ENCODE results near the gene MIR17HG. TPM values are rescaled to one million over a fixed set of nuclear protein-coding genes. Genes with fewer than 3 reads are reported as not detected.

The MIR17HG gene
- total RNA-seq, 1 donor from 2014 or later = 67.1 TPM

GRCh38 chr13:91368676-91369440 lies 21.4 kb downstream of the MIR17HG start:
- DNase-seq = no peak

- no peak for DNase-seq
Measured at GRCh38 chr13:91369441-91369831, 21.9 kb downstream of the MIR17HG start.

GRCh38 chr13:91370501-91370900 lies 23.0 kb downstream of the MIR17HG start:
- no peak for DNase-seq

- DNase-seq = no peak
Measured at GRCh38 chr13:91372911-91373310, 25.4 kb downstream of the MIR17HG start.

GRCh38 chr13:91375116-91375729 lies 27.7 kb downstream of the MIR17HG start:
- no peak for DNase-seq

- DNase-seq = no peak
Measured at GRCh38 chr13:91381371-91381770, 33.9 kb downstream of the MIR17HG start.

- DNase-seq = no peak
Measured at GRCh38 chr13:91383836-91384235, 36.3 kb downstream of the MIR17HG start.

GRCh38 chr13:91384896-91385295 lies 37.4 kb downstream of the MIR17HG start:
- no peak for DNase-seq

GRCh38 chr13:91389186-91389585 lies 41.7 kb downstream of the MIR17HG start:
- DNase-seq = no peak

- DNase-seq = no peak
Measured at GRCh38 chr13:91397595-91397994, 50.1 kb downstream of the MIR17HG start.

GRCh38 chr13:91398413-91399188 lies 51.1 kb downstream of the MIR17HG start, which contains the start of gene GPC5:
Gene GPC5, plus strand, starts transcription at chr13:91398621.
- DNase-seq = peak; percentile 79

GRCh38 chr13:91399189-91400062 lies 51.9 kb downstream of the MIR17HG start:
- no peak for DNase-seq

GRCh38 chr13:91400063-91400399 lies 52.5 kb downstream of the MIR17HG start:
- no peak for DNase-seq

GRCh38 chr13:91400671-91401070 lies 53.2 kb downstream of the MIR17HG start:
- DNase-seq = no peak

GRCh38 chr13:91401920-91402319 lies 54.4 kb downstream of the MIR17HG start:
- DNase-seq = no peak

Other genes with a start within 250 kb of the MIR17HG start
- 8.6 TPM for gene GPC5, start 50.9 kb downstream of the MIR17HG start, total RNA-seq

All from occipital lobe (tissue), 2 donors.